NCI-H82 treated with DMSO at 0.1 percent for 48 hours (cell line): ENCODE measurements around the gene CCDC40.

Experiments used
- DNase-seq: peaks from one replicate; lab custom pipeline; 2025; ENCODE audit not compliant: unreplicated experiment; lab: John Stamatoyannopoulos, UW

Gene CCDC40

GRCh38 chr17:80133626-80133970 lies 97.2 kb downstream of the CCDC40 start:
- DNase-seq = no peak

- DNase-seq = no peak
These were observed 100.7 kb downstream of the CCDC40 start for GRCh38 chr17:80137131-80137530.

- DNase-seq = no peak
These were observed 102.5 kb downstream of the CCDC40 start for GRCh38 chr17:80138856-80139426.

GRCh38 chr17:80141463-80142165 lies 105.2 kb downstream of the CCDC40 start:
- DNase-seq = no peak

GRCh38 chr17:80142929-80143328 lies 106.5 kb downstream of the CCDC40 start:
- DNase-seq = no peak

GRCh38 chr17:80145076-80146075 lies 108.9 kb downstream of the CCDC40 start:
- DNase-seq = no peak

GRCh38 chr17:80146121-80147034 lies 109.9 kb downstream of the CCDC40 start:
- no peak for DNase-seq

GRCh38 chr17:80147035-80147822 lies 110.8 kb downstream of the CCDC40 start, which contains the start of gene EIF4A3:
EIF4A3 (minus strand) TSS chr17:80147128; CDS start chr17:80146961, 167 bp downstream.
- peak; percentile 97 for DNase-seq
